ENCODE results near the gene LPP.
A peak's percentile ranks its signal among the peaks of the same experiment; 100 is the strongest.

Gene LPP

DNA sequence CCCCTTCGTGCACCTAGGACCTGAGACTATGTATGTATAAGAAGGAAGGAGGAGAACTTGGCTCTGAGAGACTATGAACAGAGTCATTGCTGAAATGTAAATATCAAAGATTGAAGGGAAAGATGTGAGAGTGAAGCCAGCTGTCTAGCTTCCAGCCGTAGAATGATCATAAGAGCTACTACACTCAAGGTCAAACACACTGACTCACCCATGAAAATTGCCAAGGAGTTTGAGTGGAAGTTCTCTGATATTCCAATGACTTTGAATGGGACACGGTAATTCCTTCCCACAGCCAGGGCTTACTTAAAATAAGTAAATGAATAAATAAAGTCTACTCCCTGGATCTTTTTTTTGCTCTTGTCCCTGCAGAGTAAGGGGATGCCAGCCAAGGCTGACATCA, 618.9 kb downstream of the LPP start:
- no peak for DNase-seq (ENCODE audit: low read depth in 2 of 2, low spot score in 1 of 2)

DNA sequence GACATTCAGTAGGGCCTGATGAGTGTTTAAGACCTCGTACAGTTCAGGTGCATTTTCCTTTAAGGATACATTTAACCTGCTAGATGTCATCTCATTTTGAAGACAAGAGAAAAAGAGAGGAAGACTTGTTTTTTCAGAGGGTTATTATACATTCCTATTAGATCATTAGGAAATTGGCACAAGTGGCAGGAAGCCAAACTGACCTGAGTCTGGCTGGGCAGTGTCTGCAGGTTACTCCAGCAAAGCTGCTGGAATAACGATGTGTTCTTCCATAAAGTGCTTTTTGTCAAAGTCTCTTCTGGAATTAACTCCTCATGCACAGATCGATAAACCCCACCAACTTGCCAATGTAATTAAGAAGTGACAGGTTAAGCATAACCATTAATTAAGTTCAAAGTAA, 621.5 kb downstream of the LPP start:
- DNase-seq (ENCODE audit: low read depth in 2 of 2, low spot score in 1 of 2): no peak

DNA sequence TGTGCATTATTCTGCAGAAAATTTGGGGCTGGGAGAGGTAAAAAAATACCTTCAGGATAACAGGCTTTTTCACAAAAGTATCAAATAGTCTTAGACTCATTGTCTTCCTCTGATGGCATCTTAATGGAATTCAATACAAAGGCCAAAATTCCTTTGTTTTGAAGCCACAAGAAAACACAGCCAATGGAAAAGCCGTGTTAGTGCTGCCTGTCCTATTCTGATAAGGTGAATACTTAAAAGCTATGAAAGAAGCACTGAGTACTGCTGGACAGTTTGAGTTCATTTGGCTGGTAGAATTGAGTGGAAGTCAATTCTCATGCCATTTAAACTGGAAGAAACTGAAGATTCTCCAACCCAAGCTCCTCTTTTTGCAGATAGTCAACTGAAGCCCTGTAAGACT, 622.5 kb downstream of the LPP start:
- no peak for DNase-seq (ENCODE audit: low read depth in 2 of 2, low spot score in 1 of 2)

DNA sequence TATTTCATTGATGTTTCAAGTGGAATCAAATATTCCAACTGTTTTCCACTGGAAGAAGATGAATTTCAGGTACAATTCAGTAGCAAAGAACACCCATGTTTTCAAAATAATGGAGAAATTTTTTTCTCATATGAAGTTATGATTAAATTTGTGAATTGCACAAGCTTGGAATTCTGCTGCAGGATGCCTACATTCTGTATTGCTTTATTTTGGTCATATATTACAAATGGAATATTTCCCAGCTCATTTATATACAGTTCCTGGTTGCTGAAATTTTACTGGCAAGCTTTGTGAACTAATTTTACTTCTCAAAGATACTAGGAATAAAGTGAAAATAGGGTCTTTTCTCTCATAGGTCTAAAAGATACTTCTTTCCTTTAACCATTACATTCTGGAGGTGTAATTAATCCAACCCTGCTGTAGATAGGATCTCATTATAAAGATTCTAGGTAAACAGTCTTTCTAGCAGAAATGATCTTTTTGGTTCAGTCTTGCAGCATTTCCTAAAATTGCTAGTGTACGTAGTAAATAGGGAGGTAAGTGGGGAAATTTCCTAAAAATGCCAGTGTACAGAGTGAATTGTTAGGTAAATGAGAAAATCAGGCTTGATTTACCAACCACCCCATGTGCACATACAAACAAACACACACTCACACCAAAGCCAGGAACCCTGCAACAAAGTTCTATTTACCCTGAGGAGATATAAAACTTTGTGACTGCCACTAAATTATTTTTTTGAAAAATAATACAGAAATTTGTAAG, 624.3 kb downstream of the LPP start:
- DNase-seq (ENCODE audit: low read depth in 2 of 2, low spot score in 1 of 2): no peak

DNA sequence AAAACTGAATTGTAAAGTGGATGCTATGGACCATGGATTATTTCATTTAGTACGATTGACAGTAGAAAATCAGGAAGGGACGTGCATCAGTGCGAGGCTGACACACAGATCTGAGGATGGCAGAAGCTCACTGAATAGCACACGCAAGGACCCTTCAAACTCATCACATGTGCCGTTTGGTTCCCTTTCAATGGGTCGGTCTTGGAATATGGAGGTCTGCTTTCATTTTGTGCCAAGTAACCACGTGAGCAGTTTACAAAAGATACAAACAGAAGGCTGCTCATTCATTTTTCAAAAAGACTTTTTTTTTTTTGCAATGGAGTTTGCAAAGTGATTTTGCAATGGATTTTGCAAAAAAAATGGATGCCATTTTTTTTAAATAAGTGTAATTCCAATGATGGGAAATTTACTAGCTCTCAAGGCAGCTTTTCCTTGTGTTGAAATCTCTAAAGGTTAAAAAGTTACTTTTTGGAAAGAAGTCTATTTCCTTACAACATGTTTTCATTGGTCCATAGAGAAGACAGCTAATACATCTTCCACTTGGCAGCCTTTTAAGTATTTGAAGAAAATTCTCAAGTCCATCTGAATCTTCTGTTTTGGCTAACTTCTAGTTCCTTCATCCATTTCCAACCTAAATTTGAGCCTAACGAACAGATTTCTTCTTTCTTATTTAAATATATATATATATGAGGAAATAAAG, 625.5 kb downstream of the LPP start:
- no peak for DNase-seq (ENCODE audit: low read depth in 2 of 2, low spot score in 1 of 2)

DNA sequence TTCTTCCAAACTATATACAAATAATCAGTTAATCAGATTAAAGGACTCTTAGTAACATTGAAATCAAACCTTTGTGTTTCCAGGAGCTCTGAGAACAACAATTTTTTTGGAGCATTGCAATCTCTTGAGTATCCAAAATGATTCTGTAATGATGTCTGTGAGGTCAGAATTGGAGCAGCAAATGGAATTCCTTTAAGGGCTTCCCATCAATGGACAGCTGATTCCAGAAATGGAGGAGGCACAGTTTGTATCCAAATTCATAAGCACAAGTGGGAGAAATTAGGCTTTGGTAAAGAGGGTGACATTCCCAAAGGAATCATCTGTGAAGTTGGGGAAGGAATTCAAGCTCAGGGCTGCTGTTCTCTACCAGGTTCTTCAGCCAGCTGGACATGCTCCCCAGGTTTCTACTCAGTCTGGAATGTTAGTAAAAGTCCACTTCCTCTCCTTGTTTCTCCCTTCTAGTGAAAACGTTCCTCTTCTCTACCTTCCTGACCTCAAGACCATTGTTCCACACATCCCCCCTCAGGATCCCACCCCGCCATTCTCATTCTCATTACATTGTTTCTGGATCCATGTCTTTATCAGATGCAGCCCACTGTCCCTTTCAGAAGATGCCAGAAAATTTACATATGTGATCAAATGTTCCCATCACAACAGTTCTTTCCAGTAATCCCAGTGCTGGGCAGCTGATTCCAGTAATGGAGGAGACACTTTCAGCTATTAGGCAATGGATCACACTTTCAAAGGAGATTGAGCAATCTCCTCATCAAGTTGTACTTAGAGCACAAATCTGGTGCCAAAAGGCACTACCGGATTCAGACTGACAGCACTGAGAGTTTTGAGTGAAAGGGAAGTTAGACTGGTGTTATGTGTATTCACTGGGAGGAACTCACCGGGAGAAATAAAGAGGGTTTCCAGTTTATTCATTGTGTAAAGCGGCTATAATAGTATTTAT, 626.5 kb downstream of the LPP start:
- no peak for DNase-seq (ENCODE audit: low read depth in 2 of 2, low spot score in 1 of 2)

DNA sequence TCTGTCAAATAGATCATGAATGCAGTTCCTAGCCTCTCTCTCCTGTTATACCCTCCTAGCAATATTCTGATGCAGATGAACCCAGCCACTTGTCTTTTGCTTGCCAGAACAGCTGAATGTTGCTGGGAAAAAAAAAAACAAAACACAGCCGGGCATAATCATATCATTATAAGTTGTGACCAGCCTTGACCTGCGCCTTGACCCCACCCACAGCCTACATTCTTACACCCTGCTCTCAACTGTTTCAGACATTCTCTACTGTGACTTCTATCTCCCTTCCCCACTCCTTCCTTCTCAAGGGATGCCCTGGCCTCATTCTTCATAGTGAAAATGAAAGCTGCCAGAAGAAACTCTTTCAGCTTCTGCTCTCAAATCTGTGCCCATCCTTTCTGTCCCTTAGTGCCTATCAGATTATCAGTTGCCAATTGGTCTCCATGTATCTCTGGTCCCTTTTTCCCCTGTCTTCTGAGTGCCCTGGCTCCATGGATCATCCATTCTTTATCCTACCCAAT, 628.7 kb downstream of the LPP start:
- no peak for DNase-seq (ENCODE audit: low read depth in 2 of 2, low spot score in 1 of 2)

DNA sequence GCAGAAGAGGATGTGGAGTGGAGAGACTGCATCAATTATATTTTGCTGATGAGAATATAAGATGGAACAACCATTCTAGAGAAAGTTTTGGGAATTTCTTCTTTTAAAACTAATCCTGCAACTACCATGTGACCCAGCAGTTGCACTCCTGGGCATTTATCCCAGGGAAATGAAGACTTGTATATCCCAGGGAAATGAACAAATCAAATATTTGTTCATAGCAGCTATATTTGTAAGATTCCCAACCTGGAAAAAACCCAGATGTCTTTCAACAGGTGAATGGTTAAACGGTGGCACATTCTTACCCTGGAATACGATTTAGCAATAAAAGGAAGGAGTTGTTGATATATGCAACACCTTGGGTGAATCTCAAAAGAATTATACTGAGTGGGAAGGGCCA, 632.5 kb downstream of the LPP start:
- no peak for DNase-seq (ENCODE audit: low read depth in 2 of 2, low spot score in 1 of 2)

DNA sequence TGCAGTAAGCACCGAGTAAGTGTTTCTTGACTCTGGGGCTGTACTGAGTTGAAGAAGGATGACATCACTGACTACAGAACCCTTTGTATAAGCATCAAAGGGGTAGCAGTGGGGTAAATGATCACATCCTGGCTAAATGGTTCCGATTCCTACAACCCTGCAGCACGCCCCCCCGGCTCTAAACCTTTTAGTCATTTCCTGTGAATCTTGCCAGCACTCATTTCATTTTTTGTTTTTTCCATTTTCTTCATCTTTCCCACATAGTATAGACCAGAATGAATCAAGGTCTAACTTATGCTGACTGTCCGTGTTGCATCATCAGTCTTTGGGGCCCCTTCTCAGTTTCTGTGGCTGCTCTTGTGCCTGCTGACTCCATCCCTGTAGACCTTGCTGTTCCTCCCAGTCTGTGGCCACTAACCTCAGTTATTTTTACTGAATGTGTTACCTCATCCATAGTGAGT, 634.7 kb downstream of the LPP start:
- DNase-seq (ENCODE audit: low read depth in 2 of 2, low spot score in 1 of 2): peak; percentile 15 to 58

DNA sequence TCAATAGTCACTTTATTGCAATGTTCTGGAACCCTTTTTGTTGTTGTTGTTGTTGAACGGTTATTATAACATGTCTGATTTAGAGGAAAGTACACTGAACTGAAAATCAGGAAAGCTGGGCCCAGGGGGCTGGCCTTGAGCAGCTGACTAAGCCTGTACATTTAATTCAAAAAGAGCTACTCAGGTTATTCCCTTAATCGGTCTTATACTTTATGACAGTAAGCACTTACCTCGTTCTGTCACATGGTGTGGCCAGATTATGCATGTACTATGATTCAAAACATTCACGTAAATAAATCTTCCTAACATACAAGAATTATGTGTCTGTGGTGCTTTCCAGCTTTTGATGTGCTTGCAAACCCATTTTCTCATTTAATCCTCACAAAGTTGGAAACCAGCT, 635.3 kb downstream of the LPP start:
- DNase-seq (ENCODE audit: low read depth in 2 of 2, low spot score in 1 of 2): no peak

DNA sequence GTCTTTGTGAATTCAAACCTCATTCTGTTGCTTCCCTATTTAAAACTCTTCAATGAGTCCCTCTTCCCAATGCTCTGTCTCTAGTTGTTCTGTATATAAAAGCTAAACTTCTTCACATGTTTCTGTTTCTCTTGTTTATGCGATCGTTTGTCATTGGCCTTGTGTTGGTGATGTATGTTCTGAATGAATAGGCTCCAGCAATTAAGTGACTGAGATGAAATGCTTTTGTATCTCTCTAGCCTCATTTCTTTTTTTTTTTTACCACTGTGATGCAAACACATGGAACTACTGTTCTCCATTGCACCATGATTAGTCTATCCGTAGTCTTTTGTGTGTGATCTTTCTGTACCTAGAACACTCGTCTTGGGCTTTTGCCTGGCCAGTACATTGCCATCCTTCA, 637.4 kb downstream of the LPP start:
- DNase-seq (ENCODE audit: low read depth in 2 of 2, low spot score in 1 of 2): no peak

DNA sequence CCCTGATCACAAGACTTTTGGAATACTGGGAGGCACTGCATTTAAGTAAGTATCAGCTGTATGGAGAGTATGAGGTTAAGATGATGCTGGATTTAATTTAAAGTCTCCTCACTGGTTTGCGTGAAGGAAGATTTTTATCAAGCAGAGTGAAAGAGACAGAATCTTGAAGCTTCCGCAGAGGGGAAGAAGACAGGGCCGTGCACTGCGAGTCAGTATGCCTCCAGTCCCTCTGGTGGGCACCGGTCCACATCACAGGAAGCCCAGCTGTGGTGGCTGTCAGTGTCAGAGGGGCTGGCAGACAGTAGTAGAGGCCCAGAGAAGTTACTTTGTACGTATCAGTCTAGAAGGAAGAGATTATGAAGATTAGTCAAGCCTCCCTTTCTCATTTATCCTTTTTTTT, 638.8 kb downstream of the LPP start:
- DNase-seq (ENCODE audit: low read depth in 2 of 2, low spot score in 1 of 2): no peak

DNA sequence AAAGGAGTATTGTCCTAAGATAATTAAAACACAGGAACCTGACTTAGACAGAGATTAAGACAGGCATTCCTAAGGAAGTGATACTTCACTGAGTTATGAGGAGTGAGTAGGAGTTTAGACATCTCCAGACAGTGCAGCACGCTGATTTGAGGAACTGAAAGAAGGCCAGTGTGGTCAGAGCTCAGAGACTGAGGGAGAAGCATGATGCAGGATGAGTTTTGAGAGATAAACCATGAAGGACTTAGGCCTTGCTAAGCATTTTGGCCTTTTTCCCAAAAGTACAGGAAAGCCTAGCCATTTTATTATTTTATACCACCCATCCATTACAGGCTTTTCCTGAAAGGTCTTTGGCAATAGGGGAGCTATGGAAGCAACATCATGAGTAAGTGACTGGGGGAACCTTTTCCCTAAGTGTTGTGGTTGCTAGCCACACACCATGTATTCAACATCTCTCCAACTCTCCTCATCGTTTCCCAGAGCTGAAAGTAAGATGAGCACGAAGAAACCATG, 642.2 kb downstream of the LPP start:
- no peak for DNase-seq (ENCODE audit: low read depth in 2 of 2, low spot score in 1 of 2)

DNA sequence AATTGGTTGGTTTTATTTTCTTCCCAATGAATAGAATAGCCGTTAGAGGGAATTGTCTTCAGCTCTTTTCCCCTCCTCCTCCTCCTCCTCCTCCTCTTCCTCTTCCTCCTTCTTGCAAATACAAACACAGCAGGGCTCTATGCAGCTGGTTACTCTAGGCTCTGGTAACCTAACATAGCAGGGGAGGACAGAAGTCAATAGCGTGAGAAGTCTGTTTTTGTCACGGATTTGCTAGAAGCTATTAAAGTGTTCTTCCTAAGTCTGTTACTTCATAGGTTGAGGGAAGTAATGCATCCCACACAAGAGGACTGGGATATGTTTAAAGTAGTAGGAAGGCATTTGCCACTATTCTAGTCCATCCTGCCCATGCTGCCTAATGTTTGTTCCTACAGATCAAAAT, 643.1 kb downstream of the LPP start:
- no peak for DNase-seq (ENCODE audit: low read depth in 2 of 2, low spot score in 1 of 2)

DNA sequence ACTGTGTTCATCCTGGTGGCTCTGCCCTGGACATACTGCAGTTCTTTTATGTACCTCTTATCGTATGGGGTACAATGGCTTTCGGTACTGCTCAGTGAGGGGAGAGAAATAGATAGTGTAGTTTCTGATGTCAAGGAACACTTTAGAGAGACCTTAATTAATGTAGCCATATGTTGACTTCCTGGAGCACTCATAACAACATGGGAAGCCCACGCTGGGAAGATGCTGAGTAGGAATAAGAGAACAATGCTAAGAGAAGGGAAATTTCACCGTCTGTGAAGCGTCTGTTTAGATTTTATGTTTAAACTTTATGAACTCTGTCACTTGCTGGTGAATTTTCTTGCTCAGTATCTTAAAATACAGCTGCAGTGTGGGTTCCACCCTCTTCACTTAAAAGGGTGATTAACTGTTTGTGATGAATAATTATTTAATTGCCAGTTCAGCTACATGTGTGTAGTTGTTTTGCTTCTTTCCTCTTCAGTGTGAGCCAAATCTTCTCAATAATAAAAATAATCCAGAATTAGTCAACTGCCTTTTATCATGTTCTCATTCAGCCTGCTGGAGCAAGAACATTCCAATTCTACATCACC, 644.7 kb downstream of the LPP start:
- no peak for DNase-seq (ENCODE audit: low read depth in 2 of 2, low spot score in 1 of 2)

DNA sequence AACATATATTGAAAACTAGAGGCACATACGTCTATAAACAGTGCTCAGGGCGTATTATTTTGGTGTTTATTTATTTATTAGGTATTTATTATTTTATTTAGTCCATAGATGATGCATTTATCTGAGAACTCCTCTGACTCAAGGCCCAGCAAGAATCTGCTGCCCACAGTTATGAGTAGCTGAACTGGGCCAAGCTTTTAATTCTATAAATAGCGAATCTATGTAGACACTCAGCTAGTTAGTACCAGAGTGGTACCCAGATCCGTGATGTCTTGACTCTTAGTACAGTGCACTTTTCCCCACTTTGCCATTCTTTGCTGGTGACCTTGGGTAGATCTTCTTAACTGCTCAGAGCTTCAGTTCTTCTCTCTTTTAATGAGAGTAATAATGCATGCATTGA, 647.4 kb downstream of the LPP start:
- no peak for DNase-seq (ENCODE audit: low read depth in 2 of 2, low spot score in 1 of 2)

DNA sequence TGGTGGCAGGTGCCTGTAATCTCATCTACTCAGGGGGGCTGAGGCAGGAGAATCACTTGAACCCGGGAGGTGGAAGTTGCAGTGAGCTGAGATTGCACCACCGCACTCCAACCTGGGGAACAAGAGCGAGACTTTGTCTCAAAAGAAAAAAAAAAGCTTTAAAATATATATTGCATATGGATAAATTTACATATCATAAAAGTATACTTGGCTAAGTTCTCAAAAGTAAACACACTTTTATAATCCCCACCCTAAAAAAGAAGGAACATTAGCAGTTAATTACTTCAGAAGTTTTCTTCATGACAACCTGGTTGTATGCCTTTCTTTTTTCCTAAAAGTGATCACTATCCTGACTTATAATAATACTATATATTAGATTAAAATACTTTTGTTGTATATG, 648.7 kb downstream of the LPP start:
- no peak for DNase-seq (ENCODE audit: low read depth in 2 of 2, low spot score in 1 of 2)

DNA sequence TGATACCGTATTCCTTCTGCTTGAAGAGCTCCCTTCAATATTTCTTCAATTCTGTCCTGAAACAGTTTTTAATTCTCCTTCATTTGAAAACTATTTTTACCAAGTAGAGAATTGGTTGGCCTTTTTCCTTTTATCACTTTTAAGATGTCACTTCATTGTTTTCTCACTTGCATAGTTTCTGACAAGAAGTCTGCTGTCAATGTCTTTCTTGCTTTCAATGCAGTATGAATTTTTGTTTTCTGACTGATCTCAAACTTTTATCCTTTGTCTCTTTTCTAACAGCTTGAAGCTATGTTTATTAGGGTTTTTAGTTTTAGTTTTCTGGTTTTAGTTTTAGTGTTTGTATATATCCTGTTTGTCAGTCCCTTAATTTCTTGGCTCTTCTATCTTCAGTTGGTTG, 653.0 kb downstream of the LPP start:
- DNase-seq (ENCODE audit: low read depth in 2 of 2, low spot score in 1 of 2): no peak

DNA sequence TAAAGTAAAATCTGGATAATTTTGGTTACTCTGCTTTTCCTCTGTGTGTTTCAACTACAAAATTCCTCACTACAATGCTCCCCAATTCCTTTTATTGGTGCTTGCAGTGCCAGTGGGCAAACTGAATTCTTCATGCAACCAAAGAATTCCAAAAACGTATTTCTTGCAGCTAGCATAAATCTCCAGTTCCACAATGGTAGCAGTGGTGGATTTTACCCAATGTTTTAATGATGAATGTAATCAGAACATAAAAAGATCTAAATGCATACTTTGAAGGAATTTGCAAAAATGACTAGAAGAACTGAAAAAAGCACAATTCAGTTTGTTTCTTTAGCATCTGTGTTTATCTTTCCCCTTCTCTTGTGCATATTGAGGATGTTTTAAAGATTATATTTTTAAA, 658.2 kb downstream of the LPP start:
- DNase-seq (ENCODE audit: low read depth in 2 of 2, low spot score in 1 of 2): no peak

DNA sequence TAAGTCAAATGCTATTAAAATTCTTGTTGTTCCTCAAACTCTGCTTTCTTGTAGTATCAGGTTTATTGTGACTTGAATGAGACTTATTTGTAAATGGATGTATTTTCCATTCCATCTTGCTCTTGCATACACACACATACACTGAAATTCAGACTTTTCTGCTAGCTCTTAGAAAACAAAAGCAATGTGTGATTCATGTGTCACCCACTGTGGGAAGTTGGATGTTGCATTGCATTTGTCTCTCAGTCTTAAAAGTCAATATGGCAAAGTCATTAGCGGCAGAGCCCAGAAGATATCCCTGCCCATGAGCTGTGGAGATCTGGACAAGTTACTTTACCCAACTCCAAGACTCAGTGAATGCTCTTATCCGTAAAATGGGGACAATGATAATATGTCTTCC, 660.6 kb downstream of the LPP start:
- no peak for DNase-seq (ENCODE audit: low read depth in 2 of 2, low spot score in 1 of 2)

All from stimulated activated CD8-positive, alpha-beta memory T cell treated with anti-CD3 and anti-CD28 coated beads, Interleukin-4, amount 100 ng/mL, for 4 hours (primary cell).